DOHH2 (cell line): ENCODE data around the gene UBE2I.

ENCODE experiments used
- EZH2phosphoT487 ChIP-seq: fragments of 200-600 bp; sonication (generic); IDR thresholded peaks from 2 replicates; pipeline ENCODE4 v1.6.1; 2017; ENCODE audit warnings: borderline replicate concordance, mild to moderate bottlenecking, antibody characterized with exemption, low read length, moderate library complexity, mixed read lengths
- TF ChIP-seq, protein P1 (sequence below): fragments of 200-600 bp; sonication (generic); IDR thresholded peaks from one replicate; pipeline ENCODE4 v1.5.1; 2014; ENCODE audit warnings: antibody characterized with exemption, mild to moderate bottlenecking, low read depth, low read length; ENCODE audit not compliant: poor library complexity, severe bottlenecking

DNA sequence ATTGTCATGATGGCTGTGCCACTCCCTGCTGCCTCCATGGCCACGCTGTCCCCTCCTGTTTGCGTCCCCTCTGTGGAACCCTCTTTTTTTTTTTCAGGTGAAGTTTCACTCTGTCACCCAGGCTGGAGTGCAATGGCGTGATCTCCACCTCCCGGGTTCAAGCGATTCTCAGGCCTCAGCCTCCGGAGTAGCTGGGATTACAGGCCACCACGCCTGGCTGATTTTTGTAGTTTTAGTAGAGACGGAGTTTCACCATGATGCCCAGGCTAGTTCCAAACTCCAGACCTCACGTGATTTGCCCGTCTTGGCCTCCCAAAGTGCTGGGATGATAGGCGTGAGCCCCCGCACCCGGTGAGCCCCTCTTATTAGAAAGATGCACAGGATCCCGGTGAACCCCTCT lies 11.0 kb upstream of the UBE2I start:
- TF ChIP-seq, protein P1, sequence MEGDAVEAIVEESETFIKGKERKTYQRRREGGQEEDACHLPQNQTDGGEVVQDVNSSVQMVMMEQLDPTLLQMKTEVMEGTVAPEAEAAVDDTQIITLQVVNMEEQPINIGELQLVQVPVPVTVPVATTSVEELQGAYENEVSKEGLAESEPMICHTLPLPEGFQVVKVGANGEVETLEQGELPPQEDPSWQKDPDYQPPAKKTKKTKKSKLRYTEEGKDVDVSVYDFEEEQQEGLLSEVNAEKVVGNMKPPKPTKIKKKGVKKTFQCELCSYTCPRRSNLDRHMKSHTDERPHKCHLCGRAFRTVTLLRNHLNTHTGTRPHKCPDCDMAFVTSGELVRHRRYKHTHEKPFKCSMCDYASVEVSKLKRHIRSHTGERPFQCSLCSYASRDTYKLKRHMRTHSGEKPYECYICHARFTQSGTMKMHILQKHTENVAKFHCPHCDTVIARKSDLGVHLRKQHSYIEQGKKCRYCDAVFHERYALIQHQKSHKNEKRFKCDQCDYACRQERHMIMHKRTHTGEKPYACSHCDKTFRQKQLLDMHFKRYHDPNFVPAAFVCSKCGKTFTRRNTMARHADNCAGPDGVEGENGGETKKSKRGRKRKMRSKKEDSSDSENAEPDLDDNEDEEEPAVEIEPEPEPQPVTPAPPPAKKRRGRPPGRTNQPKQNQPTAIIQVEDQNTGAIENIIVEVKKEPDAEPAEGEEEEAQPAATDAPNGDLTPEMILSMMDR, result no peak
- no peak for TF ChIP-seq EZH2phosphoT487
